Measurements from ENCODE around the gene ANAPC16.

ANAPC16 gene

DNA sequence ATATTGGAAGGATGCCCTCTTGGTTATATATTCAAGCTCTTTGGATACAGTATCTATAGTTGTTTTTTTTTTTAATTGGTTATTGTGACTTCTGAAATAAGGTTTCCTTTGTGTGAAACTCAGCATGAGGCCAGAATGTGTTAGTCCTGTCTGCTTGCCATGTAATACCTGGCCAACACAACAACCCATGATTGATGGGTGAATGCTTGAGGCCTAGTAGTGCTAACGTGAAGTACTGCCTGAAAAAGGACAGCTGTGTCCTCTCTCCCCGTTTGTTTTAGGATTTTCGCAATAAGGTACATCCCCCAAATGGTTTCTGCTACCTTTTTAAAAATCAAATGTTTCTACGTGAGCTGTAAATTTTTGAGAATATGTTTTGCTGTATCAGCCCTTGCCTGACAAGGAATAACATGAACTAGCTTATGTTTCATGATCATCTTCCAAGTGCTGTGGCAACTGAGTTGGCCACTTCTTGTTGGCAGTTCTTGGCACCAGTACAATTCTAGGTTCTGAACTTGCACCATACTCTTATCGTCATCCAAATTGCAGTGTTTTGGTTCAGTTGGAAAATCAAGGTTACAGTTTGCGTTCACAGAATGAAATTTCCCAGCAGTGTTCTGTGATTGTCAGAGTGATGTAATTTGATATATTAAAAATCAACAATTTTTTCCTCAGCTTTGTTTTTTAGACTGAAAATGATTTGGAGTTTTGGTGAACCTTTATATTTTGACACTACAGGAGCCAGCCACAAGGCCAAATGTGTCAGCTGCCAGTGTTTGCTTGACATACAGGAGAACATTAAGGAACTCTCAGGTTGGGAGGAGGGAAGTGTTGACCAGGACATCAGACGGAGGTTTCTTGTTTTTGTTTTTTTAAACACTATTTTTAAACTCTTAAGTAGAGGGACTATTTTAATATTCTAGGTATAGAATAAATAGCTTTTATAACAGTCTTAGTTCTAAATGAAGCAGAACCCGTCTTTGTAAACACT is 13.7 kb downstream of the ANAPC16 start:
- peaks cover 12% of the 10 kb centered on the region; the same call in 1 of the 2 replicates for H3K79me2 ChIP-seq (ENCODE audit: insufficient read depth, low read length)
- TF ChIP-seq EZH2phosphoT487 (conservative IDR thresholded peaks at IDR 0.05; ENCODE audit: low read length) = no peak
- TF ChIP-seq, protein P1, sequence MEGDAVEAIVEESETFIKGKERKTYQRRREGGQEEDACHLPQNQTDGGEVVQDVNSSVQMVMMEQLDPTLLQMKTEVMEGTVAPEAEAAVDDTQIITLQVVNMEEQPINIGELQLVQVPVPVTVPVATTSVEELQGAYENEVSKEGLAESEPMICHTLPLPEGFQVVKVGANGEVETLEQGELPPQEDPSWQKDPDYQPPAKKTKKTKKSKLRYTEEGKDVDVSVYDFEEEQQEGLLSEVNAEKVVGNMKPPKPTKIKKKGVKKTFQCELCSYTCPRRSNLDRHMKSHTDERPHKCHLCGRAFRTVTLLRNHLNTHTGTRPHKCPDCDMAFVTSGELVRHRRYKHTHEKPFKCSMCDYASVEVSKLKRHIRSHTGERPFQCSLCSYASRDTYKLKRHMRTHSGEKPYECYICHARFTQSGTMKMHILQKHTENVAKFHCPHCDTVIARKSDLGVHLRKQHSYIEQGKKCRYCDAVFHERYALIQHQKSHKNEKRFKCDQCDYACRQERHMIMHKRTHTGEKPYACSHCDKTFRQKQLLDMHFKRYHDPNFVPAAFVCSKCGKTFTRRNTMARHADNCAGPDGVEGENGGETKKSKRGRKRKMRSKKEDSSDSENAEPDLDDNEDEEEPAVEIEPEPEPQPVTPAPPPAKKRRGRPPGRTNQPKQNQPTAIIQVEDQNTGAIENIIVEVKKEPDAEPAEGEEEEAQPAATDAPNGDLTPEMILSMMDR (IDR thresholded peaks at IDR 0.05; ENCODE audit: insufficient read depth, low read length, poor library complexity, severe bottlenecking) = no peak

DNA sequence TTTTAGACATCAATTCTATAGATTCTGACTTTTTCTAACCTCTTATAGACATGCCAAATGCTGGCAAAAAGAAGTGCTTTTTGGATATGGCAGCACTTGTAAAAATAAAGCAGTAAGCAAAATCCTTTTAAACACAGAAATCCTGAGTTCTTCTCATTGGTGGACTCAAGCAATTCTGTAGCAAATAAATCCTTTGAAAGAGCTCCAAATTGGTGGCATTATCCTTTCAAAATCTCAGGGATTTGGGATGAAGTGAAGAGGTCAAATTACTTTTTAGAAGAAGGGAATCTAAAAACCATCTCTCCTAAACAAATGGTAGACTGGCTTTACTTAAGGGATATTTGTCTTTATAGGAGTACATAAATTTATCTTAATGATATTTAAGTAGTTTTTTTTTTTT is 17.8 kb downstream of the ANAPC16 start:
- Histone ChIP-seq H3F3A (ENCODE audit: insufficient read depth) (no peaks in the 10 kb centered on the region; the same call in 1 of the 2 replicates), H3K79me2 (ENCODE audit: insufficient read depth, low read length) (0 out of 2 replicates have a peak, but pooled peaks cover 3% of the 10 kb centered on the region), H3K4me3 (ENCODE audit: insufficient read depth, low read length, poor library complexity, severe bottlenecking) (no peak overlapping the region), H3K27ac (ENCODE audit: low read depth, low read length) (no peak overlapping the region), H2AFZ (ENCODE audit: low read depth, low read length, severe bottlenecking) (no peak overlapping the region), H3K9ac (ENCODE audit: low read length) (no peak overlapping the region), H3K36me3 (ENCODE audit: low read length) (peaks cover 8% of the 10 kb centered on the region; the same call in 1 of the 2 replicates), H3K9me3 (ENCODE audit: insufficient read depth, low read length) (no peaks in the 10 kb centered on the region), H3K27me3 (ENCODE audit: low read length) (no peaks in the 10 kb centered on the region), H3K4me2 (ENCODE audit: low read depth, low read length, poor library complexity, severe bottlenecking) (no peak overlapping the region), H3K9me2 (replicated peaks; ENCODE audit: insufficient read depth, low read length) (no peaks in the 10 kb centered on the region), H4K20me1 (ENCODE audit: low read depth, low read length) (no peaks in the 10 kb centered on the region)
- TF ChIP-seq, protein P1 (IDR thresholded peaks at IDR 0.05; ENCODE audit: insufficient read depth, low read length, poor library complexity, severe bottlenecking) = no peak
- no peak for TF ChIP-seq EZH2phosphoT487 (conservative IDR thresholded peaks at IDR 0.05; ENCODE audit: low read length)

More for the DNA sequence above, 13.7 kb downstream of the ANAPC16 start:
- H3K36me3 ChIP-seq (ENCODE audit: low read length) = peaks cover 8% of the 10 kb centered on the region; the same call in 1 of the 2 replicates
- H3K27ac ChIP-seq (ENCODE audit: low read depth, low read length) = no peak overlapping the region
- no peak overlapping the region for H3K9ac ChIP-seq (ENCODE audit: low read length)
- H3K9me2 ChIP-seq (replicated peaks; ENCODE audit: insufficient read depth, low read length) = no peaks in the 10 kb centered on the region
- no peaks in the 10 kb centered on the region; the same call in 1 of the 2 replicates for H3F3A ChIP-seq (ENCODE audit: insufficient read depth)
- no peaks in the 10 kb centered on the region for H3K9me3 ChIP-seq (ENCODE audit: insufficient read depth, low read length)
- H4K20me1 ChIP-seq (ENCODE audit: low read depth, low read length) = no peaks in the 10 kb centered on the region
- no peak overlapping the region for H3K4me3 ChIP-seq (ENCODE audit: insufficient read depth, low read length, poor library complexity, severe bottlenecking)
- no peak overlapping the region for H2AFZ ChIP-seq (ENCODE audit: low read depth, low read length, severe bottlenecking)
- no peak overlapping the region for H3K4me2 ChIP-seq (ENCODE audit: low read depth, low read length, poor library complexity, severe bottlenecking)
- H3K27me3 ChIP-seq (ENCODE audit: low read length) = no peaks in the 10 kb centered on the region

DNA sequence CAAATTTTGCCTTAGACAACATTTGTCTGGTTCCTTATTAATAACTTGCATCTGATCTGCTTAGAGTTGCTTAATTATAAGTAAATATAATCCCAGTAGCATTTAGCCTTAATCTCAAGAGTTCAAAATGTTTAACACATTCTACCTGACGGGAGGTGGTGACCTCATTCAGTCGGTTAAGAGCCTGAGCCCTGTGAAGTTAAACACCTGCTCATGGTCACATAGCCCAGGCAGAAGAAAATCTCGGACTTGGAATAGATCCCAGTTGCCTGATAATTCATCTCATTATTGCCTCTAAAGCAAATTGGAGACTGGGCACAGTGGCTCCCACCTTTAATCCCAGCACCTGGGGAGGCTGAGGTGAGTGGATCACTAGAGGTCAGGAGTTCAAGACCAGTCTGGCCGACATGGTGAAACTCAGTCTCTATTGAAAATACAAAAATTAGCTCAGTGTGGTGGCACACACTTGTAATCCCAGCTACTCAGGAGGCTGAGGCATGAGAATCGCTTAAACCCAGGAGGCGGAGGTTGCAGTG is 18.8 kb downstream of the ANAPC16 start:
- no peak overlapping the region for H3K27ac ChIP-seq (ENCODE audit: low read depth, low read length)
- H3K79me2 ChIP-seq (ENCODE audit: insufficient read depth, low read length) = no peaks in the 10 kb centered on the region
- no peaks in the 10 kb centered on the region for H3K9me2 ChIP-seq (replicated peaks; ENCODE audit: insufficient read depth, low read length)
- no peaks in the 10 kb centered on the region for H3F3A ChIP-seq (ENCODE audit: insufficient read depth)
- H4K20me1 ChIP-seq (ENCODE audit: low read depth, low read length) = no peaks in the 10 kb centered on the region
- no peaks in the 10 kb centered on the region for H3K27me3 ChIP-seq (ENCODE audit: low read length)
- H3K4me2 ChIP-seq (ENCODE audit: low read depth, low read length, poor library complexity, severe bottlenecking) = no peak overlapping the region
- no peak overlapping the region for H3K4me3 ChIP-seq (ENCODE audit: insufficient read depth, low read length, poor library complexity, severe bottlenecking)
- TF ChIP-seq, protein P1 (IDR thresholded peaks at IDR 0.05; ENCODE audit: insufficient read depth, low read length, poor library complexity, severe bottlenecking) = no peak
- TF ChIP-seq EZH2phosphoT487 (conservative IDR thresholded peaks at IDR 0.05; ENCODE audit: low read length) = no peak
- no peaks in the 10 kb centered on the region for H3K9me3 ChIP-seq (ENCODE audit: insufficient read depth, low read length)
- H3K36me3 ChIP-seq (ENCODE audit: low read length) = peaks cover 8% of the 10 kb centered on the region; the same call in 1 of the 2 replicates
- H2AFZ ChIP-seq (ENCODE audit: low read depth, low read length, severe bottlenecking) = no peak overlapping the region
- no peak overlapping the region for H3K9ac ChIP-seq (ENCODE audit: low read length)

Measured in SU-DHL-6 (cell line).